Measurements from ENCODE around the gene AHCTF1. TPM values are rescaled to one million over a fixed set of nuclear protein-coding genes. Genes with fewer than 3 reads are reported as not detected.

AHCTF1 gene
- total and polyA plus RNA-seq, 2 donors (not counting 3 experiments of a cell fraction or from before 2014, with no cell fraction given), result 5.5 to 32.1 TPM

DNA sequence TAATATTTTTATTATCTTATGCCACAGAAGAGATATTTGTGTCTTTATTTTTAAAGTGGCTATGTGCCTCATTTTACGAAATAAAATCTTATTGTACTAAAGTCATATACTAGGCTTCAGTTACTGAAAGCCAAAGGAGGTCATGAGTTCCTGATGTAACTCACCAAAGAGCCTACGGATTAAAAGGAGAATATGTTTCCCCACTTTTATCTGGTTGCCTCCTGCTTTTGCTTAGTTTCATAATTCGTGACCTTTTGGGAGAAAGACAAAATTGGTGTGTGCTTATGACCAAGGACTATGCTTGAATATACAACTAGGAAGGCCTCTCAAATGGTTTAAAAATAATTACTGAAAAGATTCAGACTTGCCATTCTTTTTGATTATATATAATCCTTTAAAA lies 18.2 kb upstream of the AHCTF1 start:
- Histone ChIP-seq H3K79me2 (ENCODE audit: control insufficient read depth, insufficient read depth, low read length) (no peaks in the 10 kb centered on the region), H3K27me3 (ENCODE audit: control insufficient read depth in 2 of 2, insufficient read depth in 2 of 2, low read length in 2 of 2) (no peaks in the 10 kb centered on the region), H3K9me1 (replicated peaks; ENCODE audit: control insufficient read depth, extremely low read depth, insufficient read depth, low read length) (no peaks in the 10 kb centered on the region), H3K36me3 (ENCODE audit: control insufficient read depth in 2 of 2, extremely low read depth in 1 of 2, insufficient read depth in 2 of 2, low read length in 2 of 2) (no peaks in the 10 kb centered on the region), H3K4me3 (replicated peaks in 1 of 3; ENCODE audit: insufficient read depth in 1 of 3, low read depth in 1 of 3, low read length in 3 of 3) (no peak overlapping the region), H2AFZ (ENCODE audit: low read depth, low read length) (no peak overlapping the region), H4K20me1 (replicated peaks; ENCODE audit: control insufficient read depth, extremely low read depth, insufficient read depth, low read length) (no peaks in the 10 kb centered on the region), H3K9me3 (replicated peaks; ENCODE audit: control insufficient read depth, insufficient read depth, low read length) (no peaks in the 10 kb centered on the region), H3K27ac (ENCODE audit: insufficient read depth, low read depth, low read length) (no peak overlapping the region), H3K4me1 (ENCODE audit: control insufficient read depth, extremely low read depth, insufficient read depth, low read length) (peaks cover 6% of the 10 kb centered on the region), H3K4me2 (ENCODE audit: insufficient read depth, low read length) (no peak overlapping the region), H3K9ac (replicated peaks; ENCODE audit: extremely low read depth, insufficient read depth, low read length) (no peak overlapping the region)
- POLR2A ChIA-PET, result no interaction called here
- DNase-seq (ENCODE audit: low read depth, low spot score) (no peak), FAIRE-seq (no peak)
- dilution Hi-C loops (cut with MboI; ENCODE audit: extremely low pct_ligation_motif_present, low sequenced_read_pairs) (no loop called here), intact Hi-C loops (cut with micrococcal nuclease) (no loop called here)
- no peak for TF ChIP-seq POLR2A (IDR thresholded peaks at IDR 0.05; ENCODE audit: low read depth, low read length)
- no peak for TF ChIP-seq FOS (IDR thresholded peaks at IDR 0.05; ENCODE audit: borderline replicate concordance, insufficient read depth, low read length)
- no peak for TF ChIP-seq EZH2 (IDR thresholded peaks at IDR 0.05; ENCODE audit: borderline replicate concordance, low read depth, low read length, severe bottlenecking)
- TF ChIP-seq JUN (IDR thresholded peaks at IDR 0.05; ENCODE audit: borderline replicate concordance, insufficient read depth, insufficient read length, low read depth), result no peak
- TF ChIP-seq MYC (IDR thresholded peaks at IDR 0.05; ENCODE audit: low read depth, low read length), result no peak
- no peak for TF ChIP-seq GATA2 (IDR thresholded peaks at IDR 0.05; ENCODE audit: insufficient read depth, insufficient read length, low read depth, low read length)
- TF ChIP-seq, protein P1, sequence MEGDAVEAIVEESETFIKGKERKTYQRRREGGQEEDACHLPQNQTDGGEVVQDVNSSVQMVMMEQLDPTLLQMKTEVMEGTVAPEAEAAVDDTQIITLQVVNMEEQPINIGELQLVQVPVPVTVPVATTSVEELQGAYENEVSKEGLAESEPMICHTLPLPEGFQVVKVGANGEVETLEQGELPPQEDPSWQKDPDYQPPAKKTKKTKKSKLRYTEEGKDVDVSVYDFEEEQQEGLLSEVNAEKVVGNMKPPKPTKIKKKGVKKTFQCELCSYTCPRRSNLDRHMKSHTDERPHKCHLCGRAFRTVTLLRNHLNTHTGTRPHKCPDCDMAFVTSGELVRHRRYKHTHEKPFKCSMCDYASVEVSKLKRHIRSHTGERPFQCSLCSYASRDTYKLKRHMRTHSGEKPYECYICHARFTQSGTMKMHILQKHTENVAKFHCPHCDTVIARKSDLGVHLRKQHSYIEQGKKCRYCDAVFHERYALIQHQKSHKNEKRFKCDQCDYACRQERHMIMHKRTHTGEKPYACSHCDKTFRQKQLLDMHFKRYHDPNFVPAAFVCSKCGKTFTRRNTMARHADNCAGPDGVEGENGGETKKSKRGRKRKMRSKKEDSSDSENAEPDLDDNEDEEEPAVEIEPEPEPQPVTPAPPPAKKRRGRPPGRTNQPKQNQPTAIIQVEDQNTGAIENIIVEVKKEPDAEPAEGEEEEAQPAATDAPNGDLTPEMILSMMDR (IDR thresholded peaks at IDR 0.05; ENCODE audit: extremely low read depth in 1 of 2, insufficient read depth in 1 of 2, low read depth in 1 of 2, low read length in 2 of 2), result no peak
- no peak for TF ChIP-seq POLR2AphosphoS5 (IDR thresholded peaks at IDR 0.05; ENCODE audit: insufficient read depth, low read depth, low read length)
- TF ChIP-seq, protein P2, sequence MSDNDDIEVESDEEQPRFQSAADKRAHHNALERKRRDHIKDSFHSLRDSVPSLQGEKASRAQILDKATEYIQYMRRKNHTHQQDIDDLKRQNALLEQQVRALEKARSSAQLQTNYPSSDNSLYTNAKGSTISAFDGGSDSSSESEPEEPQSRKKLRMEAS (IDR thresholded peaks at IDR 0.05; ENCODE audit: insufficient read depth, insufficient read length), result no peak
- no TSS peak for BruUV-seq (replicated peaks)
- CTCF ChIA-PET, result interaction anchor here (1.2 kb wide), 1 partner anchor 10 kb away, joined by 3 read pairs; no protein-coding TSS in a partner anchor

Data from endothelial cell of umbilical vein (primary cell).